A673 (cell line): ENCODE results near the gene NPC1.
"Not testable (repeated sequence)": the region's sequence is repeated elsewhere in the genome, so short reads cannot be mapped to it uniquely, and the experiment has no call there.

Experiments
- EZH2 ChIP-seq: fragments of 200-600 bp; sonication (generic); IDR thresholded peaks from 2 replicates; pipeline ENCODE4 v1.6.1; 2017; ENCODE audit warnings: borderline replicate concordance, low read depth, mild to moderate bottlenecking, mixed read lengths, antibody characterized with exemption, low read length; ENCODE audit not compliant: poor library complexity, severe bottlenecking
- TF ChIP-seq, protein P1 (sequence below): fragments of 300-800, 200-600 bp; sonication (generic); conservative IDR thresholded peaks from 2 replicates; pipeline ENCODE4 v1.5.1; 2017; ENCODE audit warnings: low read depth, mild to moderate bottlenecking, antibody characterized with exemption, low read length, moderate library complexity, mixed read lengths

DNA sequence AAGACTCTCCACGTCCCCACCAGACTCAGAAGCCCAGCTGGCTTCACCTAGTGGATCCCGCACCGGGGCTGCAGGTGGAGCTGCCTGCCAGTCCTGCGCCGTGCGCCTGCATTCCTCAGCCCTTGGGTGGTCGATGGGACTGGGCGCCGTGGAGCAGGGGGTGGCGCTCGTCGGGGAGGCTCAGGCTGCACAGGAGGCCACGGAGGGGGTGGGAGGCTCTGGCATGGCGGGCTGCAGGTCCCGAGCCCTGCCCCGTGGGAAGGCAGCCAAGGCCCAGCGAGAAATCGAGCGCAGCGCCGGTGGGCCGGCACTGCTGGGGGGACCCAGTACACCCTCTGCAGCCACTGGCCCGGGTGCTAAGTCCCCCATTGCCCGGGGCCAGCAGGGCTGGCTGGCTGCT lies 8.8 kb downstream of the NPC1 start:
- TF ChIP-seq, protein P1, sequence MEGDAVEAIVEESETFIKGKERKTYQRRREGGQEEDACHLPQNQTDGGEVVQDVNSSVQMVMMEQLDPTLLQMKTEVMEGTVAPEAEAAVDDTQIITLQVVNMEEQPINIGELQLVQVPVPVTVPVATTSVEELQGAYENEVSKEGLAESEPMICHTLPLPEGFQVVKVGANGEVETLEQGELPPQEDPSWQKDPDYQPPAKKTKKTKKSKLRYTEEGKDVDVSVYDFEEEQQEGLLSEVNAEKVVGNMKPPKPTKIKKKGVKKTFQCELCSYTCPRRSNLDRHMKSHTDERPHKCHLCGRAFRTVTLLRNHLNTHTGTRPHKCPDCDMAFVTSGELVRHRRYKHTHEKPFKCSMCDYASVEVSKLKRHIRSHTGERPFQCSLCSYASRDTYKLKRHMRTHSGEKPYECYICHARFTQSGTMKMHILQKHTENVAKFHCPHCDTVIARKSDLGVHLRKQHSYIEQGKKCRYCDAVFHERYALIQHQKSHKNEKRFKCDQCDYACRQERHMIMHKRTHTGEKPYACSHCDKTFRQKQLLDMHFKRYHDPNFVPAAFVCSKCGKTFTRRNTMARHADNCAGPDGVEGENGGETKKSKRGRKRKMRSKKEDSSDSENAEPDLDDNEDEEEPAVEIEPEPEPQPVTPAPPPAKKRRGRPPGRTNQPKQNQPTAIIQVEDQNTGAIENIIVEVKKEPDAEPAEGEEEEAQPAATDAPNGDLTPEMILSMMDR, result not testable (repeated sequence)
- TF ChIP-seq EZH2, result not testable (repeated sequence)
